Skeletal muscle cell (primary cell): Measurements from ENCODE around the gene CCDC117.
A peak's percentile ranks its signal among the peaks of the same experiment; 100 is the strongest.
"Not testable (repeated sequence)": the region's sequence is repeated elsewhere in the genome, so short reads cannot be mapped to it uniquely, and the experiment has no call there.

Experiments
- DNase-seq: peaks from one replicate; pipeline ENCODE4 v3.0.0-alpha.2; 2010; ENCODE audit warnings: low read depth
- H3K4me3 ChIP-seq: 2 replicates; pipeline ENCODE4 v1.5.1; 2011; ENCODE audit warnings: low read depth, mild to moderate bottlenecking, control low read depth, low read length, moderate library complexity

Gene CCDC117

DNA sequence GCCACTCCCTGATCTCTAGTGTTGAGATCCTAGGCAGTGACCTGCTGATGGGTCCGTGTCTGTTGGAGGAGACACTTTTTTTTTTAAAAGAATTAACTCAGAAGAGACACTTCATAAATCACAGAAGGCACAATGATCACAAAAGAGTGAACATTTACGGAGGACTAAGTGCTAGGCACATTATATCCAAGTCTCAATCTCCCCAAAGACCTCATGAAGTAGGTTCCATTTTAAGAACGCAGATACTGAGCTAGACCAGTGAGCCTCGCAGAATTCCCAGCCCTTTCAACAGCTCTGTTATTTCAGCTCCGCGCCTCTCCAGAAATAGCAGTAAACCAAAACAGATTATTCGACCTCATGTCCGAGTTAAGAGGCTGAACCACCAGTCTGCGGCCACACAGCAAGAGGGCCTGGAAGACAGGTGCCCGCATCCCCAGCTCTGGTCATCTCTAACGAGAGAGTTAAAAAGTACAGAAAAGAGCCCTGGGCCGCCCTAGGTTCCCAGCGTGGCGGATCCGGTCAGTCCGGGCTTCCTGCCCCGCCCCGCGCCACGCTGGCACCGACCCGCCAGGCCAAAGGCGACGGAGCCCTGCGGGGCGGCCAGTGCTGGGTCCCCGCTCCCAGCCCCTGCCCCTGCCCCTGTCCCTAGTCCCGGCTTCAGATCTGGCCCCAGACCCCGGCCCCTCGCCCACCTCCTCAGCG is 27.3 kb downstream of the CCDC117 start:
- peak; percentile 21 for DNase-seq
- H3K4me3 ChIP-seq: peak overlapping the region; percentile 78

- peak within 1 kb of the TSS; percentile 78 for H3K4me3 ChIP-seq
- peak; percentile 85 for DNase-seq
Measured at GRCh38 chr22:28800308-28801041, 28.0 kb downstream of the CCDC117 start, which contains the start of gene XBP1. Gene XBP1 (minus strand): TSS chr22:28800569.

DNA sequence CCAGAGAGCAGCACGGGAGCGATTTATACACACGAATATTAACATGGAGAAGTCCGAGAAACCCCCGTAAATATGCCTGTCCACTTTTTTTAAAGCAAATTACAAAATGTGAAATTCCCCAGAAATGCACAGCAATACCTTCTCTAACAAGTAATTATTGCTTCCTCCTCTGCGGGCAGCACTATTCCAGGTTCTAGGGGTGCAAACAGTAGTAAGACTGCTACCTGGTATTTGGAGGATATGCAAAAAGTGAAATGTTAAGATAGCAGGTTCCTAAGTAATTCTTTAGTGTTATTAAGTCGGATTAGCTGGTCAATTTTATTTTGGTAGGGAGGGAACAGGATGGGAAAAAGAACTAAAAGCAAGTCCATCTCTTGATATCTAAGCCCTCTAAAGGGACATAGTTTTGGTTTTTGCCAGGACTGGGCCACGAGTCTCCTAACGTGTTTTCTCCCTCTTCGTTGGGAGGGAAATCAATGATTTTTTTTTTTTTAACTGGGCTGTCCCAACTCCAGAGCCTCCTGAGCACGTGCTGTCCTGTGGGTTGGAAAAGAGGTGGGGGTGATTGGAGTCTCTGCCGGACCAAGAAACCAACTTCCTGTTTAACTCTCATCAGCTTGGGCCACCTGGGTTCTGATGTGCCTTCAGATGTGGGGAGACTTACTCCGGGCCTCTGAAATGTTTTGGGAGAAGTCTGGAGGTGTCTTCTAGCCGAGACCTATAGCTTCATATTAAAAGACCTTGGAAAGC is 29.5 kb downstream of the CCDC117 start:
- H3K4me3 ChIP-seq: peak overlapping the region; percentile 27
- no peak for DNase-seq

- H3K4me3 ChIP-seq: no peak overlapping the region
- no peak for DNase-seq
Measured at GRCh38 chr22:28802595-28803123, 30.2 kb downstream of the CCDC117 start.

GRCh38 chr22:28805426-28805825 is 32.9 kb downstream of the CCDC117 start:
- H3K4me3 ChIP-seq, DNase-seq: not testable (repeated sequence)

GRCh38 chr22:28808716-28809355 is 36.3 kb downstream of the CCDC117 start:
- no peak overlapping the region for H3K4me3 ChIP-seq
- no peak for DNase-seq

DNA sequence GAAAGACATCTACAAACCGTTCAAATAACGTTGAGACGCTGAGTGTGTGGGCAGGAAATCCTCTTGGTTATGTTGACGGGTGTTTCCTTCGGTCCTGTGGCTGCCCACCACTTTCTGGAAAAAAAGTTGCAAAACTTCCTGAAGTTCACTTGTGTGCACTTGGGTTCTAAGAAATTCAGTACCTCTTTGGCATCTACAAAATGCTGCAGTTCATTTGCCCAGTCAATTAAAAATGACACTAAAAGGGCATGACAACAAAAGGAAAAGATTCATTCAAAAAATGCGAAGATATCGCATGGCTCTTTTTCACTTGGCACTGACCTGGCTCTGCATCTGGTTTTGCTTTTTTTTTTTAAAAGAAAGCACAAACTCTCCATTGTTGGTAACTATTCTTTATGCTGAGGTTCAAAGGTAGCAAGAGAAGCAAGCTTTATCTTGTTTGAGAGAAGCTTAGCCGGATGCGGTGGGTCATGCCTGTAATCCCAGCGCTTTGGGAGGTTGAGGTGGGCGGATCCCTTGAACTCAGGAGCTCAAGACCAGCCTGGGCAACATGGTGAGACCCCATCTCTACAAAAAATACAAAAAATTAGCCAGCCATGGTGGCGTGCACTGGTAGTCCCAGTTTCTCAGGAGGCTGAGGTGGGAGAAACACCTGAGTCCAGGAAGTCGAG is 38.5 kb downstream of the CCDC117 start:
- DNase-seq: no peak
- no peak overlapping the region for H3K4me3 ChIP-seq

GRCh38 chr22:28812516-28812915 is 40.0 kb downstream of the CCDC117 start:
- no peak overlapping the region for H3K4me3 ChIP-seq
- no peak for DNase-seq

DNA sequence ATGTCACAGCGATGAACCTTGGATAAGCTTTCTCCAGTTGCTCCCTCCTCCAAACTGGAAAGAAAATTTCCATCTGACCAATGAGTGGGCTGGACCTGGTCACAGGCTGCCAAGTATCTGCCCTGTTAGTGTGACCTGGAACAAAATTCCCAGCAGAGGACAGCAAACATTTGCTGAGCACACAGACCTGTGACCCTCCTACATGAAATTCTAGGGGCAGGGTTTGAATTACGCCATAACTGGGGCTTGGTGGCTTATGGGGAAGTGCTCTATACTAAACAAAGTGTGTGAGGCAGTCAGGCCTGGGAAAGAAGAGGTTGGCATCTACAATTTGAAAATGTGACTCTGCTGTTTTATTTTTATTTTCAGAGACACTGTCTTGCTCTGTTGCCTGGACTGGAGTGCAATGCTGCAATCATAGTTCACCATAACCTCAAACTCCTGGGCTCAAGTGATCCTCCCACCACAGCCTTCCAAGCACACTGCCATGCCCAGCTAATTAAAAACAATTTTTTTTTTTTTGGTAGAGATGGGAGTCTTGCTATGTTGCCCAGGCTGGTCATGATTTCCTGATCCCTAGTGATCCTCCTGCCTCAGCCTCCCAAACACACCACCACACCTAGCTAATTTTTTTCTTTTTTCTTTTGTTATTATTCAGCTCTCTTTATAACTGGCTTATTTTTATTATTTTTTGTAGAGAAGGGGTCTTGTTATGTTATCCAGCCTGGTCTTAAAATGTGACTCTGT is 41.5 kb downstream of the CCDC117 start:
- no peak overlapping the region for H3K4me3 ChIP-seq
- no peak for DNase-seq

GRCh38 chr22:28815111-28815510 is 42.6 kb downstream of the CCDC117 start:
- DNase-seq: no peak

DNA sequence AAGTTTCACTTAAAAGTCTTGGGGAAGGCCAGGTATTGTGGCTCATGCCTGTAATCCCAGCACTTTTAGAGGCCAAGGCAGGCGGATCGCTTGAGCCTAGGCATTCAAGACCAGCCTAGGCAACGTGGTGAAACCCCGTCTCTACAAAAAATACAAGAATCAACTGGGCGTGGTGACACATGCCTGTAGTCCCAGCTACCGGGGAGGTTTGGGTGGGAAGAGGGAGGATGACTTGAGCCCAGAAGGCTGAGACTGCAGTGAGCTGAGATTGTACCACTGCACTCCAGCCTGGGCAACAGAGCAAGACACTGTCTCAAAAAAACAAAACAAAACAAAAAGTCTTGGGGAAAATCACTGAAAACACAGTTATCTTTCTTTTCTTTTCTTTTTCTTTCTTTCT is 43.2 kb downstream of the CCDC117 start:
- no peak overlapping the region for H3K4me3 ChIP-seq
- DNase-seq: no peak

More at GRCh38 chr22:28815111-28815510, 42.6 kb downstream of the CCDC117 start:
- H3K4me3 ChIP-seq: no peak overlapping the region

DNA sequence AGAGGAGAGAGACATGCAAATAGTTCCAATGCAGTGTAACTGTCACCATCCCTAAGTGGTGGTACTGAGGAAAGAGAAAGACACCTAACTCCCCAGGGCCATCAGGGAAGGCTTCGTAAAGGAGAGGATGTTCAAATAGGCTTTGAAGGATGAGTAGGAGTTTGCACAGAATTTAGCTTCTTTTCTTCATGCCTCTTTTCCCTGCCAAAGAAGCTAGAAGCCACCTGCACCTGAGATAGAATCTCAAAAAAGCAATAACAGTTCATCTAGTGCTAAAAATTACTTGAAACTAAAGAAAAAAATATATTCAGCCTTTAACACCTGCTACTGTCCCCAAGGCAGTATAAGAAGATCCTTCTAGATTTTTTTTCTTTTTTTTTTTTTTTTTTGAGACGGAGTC is 44.6 kb downstream of the CCDC117 start:
- DNase-seq: no peak
- H3K4me3 ChIP-seq: no peak overlapping the region

DNA sequence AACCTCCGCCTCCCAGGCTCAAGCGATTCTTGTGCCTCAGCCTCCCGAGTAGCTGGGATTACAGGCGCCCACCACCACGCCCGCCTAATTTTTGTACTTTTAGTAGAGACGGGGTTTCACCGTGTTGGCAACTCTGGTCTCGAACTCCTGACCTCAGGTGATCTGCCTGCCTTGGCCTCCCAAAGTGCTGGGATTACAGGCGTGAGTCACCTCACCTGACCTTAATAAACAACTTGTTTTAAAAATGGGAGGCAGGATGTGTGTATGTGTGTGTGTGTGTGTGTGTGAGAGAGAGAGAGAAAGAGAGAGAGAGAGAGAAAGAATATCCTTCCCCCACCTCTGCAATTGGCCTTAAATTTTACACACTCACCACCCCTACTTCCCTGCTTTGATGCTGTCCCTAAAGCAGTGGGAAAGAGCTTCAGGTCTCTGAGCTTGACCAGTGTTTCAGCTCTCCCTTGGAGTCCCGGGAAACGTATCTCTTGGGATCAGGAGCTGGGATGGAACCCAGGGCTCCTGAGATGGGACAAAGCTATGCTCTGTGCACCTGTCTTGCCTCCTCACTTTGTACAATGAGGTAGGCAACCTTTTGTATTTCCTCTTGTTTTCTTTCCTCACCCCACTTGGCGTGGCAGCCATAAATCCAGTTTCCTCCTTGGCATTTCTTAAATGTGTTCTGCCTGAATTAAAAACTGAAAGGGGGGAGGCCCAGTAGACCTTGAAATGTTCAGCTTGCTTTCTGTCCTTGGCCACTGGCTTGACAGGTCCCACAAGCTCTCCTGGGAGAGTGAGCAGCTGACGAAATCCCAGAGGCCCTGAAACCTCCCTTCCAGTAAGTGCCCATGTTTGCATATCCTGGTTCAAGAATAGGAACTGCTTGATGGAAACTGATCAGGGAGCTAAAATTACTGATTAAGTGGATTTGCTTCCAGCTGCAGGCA is 45.7 kb downstream of the CCDC117 start:
- no peak overlapping the region for H3K4me3 ChIP-seq
- no peak for DNase-seq

GRCh38 chr22:28819253-28820096 is 47.0 kb downstream of the CCDC117 start:
- DNase-seq: no peak
- H3K4me3 ChIP-seq: no peak overlapping the region

DNA sequence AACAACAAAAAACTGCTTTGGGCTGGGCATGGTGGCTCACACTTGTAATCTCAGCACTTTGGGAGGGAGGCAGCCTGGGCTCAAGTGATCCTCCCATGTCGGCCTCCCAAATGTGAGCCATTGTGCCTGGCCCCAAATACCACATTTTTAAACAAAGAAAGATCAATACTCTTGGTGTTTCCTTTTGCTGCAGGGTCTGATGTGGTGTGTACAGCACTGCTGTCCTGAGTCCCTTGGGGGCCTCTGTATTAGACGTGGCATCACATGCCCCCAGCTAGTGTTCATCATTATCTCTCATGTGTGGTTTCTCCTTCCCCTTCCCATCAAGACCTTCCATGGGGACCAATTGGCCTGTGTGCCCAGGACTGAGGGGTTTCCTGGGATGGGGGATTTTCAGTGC is 48.4 kb downstream of the CCDC117 start:
- no peak for DNase-seq
- H3K4me3 ChIP-seq: no peak overlapping the region

DNA sequence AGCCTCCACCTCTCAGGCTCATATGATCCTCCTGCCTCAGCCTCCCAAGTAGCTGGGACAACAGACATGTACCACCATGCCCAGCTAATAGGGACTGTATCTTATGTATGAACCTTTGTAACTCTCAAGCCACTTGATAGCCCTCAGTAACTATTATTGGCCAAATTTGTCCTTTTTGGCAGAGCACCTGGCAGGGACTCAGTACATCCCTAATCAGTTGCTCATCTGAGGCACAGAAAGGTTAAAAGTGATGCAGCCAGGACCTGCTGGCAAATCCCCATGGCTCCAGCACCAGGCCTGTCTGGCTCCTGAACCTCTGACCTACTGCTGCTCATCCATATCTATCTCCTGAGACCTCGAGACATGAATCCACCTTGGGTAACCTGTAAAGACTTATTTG is 49.0 kb downstream of the CCDC117 start:
- DNase-seq: no peak
- H3K4me3 ChIP-seq: no peak overlapping the region
